Raji (cell line): Measurements from ENCODE around the gene SMIM36.

Experiments used
- POLR2A ChIP-seq: IDR thresholded peaks from 2 replicates; pipeline ENCODE4 v1.6.1; 2011; ENCODE audit warnings: low read depth, low read length, control low read depth; ENCODE audit not compliant: insufficient read depth

SMIM36 gene

DNA sequence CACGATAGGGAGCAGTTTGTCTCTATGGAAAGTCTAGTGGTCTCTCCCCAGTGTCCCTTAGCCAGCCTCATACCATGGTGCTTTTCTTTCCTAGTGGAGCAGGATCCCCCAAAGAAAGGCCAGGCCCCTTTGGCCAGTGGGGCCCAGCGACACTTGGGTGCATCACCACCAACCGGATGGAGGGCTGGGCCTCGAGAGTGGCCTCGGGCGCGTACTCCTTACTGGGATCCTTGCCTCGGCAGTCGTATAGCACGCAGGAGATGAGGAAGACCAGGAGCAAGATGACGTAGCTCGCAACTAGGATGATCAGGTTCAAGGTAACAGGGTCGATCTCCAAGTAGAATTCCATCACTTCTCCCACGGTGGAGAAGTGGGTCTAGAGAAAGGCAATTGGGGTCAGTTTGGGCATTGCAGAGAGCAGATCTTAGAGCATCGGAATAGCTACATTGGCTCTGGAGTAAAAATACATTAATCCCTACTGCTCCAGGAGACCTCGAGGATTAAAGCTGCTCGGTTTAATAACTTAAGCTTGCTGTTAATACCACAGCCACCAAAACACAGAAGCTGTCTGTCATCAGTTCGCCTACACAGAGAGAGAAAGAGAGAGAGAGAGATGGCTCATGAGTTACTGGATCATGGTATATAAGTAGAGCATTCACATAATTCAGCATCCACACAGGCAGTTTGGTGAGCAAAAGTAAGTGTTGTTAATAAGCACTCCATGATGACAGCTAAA is at the start of gene SMIM36:
Gene SMIM36 (minus strand): TSS at position 467 of the 736 bp plus-strand sequence.
- TF ChIP-seq POLR2A: no peak

DNA sequence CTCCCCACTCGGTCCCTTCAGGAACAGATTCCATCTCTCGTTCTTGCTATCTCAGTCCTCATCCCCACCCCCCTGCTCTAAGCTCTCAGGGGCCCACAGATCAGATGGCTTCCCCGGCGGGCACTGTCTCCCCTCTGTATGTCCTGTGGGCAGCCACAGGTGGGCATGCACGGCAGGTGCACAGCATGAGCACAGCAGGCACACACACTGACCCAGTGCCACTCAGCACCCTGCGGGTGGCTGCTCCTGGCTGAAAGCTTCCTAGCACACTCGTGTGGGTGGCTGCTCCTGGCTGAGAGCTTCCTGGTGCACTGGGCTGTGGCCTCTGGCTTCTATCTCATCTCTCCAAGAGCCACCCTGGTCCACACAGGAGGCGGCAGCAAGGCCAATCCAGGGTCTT is 44.5 kb upstream of the SMIM36 start:
- TF ChIP-seq POLR2A: no peak

DNA sequence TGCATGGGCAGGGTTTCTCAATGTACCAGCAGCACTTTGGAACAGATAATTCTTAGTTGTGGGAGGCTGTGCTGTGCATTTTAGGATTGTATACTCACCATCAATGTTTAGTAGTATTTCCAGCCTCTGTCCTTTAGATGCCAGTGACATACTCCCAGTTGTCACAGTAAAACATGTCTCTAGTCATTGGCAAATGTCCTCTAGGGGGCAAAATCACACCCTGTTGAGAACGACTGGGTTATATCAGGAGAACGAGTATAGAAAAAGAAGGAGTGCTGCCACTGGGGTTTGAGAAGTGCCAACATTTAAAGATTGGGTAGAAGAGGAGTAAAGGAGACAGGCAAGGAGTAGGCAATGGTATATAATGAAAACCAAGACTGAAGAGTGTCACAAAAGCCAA is 37.9 kb upstream of the SMIM36 start:
- no peak for TF ChIP-seq POLR2A

DNA sequence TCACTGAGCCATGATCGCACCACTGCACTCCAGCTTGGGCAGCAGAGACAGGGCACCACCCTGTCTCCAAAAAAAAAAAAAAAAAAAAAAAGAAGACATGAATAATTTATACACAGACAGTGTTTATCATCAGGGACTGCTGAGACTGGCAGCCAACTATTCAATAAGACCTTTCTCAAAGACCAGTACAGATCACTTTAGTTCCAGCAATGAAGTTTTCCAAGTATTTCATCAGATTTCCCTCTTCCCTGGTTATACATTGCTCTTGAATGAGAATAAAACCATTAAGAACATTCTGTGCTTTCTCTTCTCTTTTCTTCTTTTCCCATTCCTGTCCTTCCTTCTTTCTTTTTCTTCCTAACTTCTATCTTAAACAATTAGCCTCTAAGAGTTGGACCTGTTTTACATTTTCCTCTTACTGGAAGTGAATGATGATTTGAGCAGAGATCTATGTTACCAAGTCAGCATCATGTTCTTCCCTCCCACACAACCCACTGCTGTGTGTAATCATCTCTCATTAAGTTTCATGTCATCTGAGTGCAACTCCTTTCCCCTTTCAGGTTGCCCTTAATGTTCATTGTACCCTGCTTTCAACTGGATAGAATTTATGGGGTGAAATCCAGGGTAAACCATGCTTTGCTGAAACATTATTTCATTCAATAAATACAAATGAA is 35.9 kb upstream of the SMIM36 start:
- no peak for TF ChIP-seq POLR2A

DNA sequence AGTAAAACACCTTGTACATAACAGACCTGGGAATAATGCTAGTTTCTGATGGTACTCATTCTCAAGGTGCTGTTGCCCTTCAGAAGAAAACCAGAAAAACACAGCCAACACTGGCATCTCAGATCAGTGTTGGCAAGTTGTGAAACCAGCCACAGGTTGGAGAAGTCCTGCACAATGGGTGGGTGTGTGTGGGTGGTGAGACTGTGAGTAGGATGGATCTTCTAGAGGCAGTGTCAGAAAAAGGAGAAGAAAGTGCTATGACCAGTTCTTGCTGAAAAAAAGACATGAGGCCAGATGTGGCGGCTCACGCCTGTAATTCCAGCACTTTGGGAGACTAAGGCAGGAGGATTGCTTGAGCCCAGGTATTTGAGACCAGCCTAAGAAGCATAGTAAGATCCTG is 35.2 kb upstream of the SMIM36 start:
- TF ChIP-seq POLR2A: no peak

DNA sequence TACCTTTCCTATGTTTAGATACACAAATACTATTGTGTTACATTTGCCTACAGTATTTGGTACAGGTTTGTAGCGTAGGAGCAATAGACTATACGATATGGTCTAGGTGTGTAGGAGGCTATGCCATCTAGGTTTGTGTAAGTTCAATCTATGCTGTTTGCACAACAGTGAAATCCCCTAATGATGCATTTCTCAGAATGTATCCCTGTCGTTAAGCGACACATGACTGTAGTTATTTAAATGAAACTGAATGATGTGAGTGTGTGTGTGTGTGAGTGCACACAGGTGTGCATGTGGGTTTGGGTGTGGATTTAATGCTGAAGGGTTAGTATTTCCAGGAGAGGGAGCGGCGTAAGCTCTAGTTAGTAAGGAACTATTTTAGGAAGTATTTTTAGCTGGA is 34.6 kb upstream of the SMIM36 start:
- no peak for TF ChIP-seq POLR2A

DNA sequence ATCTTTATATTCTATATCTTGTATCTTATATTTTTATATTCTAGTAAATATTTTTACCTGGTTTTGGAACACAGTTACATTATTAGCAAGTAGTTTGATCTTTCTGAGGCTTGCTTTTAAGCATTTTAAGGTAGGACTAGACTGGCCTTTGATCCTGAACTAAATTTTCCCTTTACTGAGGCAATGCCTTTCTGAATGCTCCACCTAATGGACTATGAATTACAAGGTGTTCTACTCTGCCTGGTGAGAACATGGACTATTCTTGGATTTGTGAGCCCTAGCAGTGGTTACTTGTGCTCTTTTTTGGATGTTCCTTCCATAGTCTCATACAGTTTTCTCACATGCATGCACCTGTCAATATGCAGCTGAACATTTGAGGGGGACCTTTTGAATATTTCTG is 32.5 kb upstream of the SMIM36 start:
- TF ChIP-seq POLR2A: no peak

DNA sequence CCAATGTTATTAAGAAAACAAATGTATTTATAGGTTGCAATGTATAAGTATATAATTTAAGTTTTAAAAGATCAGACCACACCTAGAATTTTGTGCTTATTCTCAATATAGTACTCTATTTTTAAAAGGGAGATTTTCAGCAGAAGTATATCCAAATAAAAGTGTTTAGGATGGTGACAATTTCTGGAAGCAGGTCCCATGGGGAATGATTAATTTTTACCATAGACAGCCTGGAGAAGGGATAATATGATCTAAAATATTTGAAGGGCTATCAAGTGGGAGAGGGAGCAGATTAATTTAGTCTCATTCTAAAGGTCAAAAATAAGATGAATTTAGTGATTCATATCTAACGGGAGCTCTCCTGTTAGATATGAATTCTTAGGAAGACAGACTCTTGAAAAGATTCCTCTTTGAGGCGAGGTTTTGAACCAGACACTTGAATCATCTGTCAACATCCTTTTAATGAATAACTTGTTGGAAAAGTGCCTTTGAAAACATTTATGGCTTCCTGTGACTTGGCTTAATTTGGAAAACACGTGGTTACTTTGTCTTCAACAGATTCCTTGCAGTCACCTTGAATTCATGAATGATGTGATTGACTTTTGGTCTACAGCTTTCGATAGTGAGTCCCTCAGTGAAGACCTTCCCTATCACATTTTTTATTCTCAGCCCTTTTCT is 29.3 kb upstream of the SMIM36 start:
- no peak for TF ChIP-seq POLR2A

DNA sequence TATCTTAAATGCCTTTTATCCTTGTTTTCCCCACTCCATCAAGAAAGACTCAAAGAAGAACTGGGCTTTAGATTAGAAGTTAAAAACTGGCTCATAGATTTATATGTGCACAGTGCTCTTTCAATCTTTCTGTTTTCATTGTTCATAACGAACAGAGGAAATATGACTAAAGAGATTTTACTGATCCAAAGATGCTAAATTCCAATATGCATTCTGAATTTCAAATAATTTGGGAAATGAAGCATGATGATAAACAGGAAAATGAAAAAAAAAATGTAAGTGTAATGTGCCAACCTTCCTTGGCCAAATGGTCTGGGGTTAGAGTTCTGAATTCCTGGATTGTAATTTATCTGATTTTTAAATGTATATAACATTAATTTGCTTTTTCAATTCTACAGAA is 25.0 kb upstream of the SMIM36 start:
- no peak for TF ChIP-seq POLR2A

DNA sequence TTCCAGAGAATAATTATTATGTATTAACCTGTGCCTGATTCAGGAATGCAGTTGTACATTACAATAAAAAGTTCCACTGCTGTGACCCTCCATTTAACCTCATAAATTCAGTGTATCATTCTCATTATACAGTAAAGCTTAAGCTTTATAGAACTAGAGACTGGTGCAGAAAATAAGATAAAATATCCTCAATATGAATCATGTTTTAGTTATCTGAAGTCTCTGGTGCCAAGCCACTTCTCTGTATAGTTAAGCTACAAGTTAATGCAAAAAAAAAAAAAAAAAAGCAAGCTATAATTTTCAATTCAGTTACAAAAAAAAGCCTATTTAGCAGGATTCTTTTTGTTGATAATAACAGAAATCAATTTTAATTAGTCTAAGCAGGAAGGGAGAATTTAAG is 22.4 kb upstream of the SMIM36 start:
- TF ChIP-seq POLR2A: no peak

DNA sequence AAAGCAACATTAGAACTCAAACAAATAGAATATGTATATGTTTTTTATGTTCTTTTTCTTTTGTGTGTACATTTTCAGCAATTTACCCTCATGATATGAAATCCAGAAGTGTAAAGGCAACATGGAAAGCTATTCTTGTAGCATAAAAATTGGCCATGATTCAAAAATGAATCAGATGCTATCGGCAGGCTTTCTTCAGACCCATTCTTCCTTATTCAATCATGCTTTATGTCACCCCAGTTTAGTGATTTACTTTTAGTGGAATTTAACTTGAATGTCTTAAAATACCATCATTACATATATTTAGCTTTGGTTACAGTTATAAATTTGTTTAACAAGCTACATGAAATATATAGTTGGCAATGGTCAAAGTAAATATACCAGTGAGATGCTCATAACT is 21.4 kb upstream of the SMIM36 start:
- TF ChIP-seq POLR2A: no peak

DNA sequence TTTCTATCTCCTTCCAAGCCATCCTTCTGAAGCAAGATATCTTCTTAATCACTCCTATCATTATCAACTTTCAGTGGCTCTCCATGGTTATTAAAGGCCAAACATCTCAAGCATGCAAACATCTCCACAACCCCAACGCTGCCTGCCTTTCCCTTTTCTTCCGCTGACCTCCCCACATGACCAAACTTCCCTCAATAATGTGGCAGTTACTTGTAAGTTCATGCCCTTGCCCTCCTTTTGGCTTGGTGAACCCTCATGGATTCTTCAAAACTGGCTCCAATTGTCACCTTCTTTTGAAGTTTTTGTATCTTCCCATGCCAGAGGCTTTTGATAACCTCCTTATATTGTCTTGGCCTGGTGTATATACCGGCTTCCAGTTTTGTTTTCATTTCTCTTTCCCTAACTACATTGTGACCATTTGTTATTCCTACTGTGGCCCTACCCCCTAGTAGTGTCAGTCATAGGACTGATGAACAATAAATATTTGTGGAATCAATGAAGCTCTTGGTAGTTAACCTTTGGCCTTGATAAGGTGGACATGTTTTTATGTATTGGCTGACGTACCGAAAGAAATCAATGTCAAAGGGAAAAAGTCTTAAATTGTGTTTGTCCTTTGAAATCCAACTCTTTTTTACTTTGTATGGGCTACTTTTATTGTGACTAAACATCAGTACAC is 19.9 kb upstream of the SMIM36 start:
- no peak for TF ChIP-seq POLR2A

DNA sequence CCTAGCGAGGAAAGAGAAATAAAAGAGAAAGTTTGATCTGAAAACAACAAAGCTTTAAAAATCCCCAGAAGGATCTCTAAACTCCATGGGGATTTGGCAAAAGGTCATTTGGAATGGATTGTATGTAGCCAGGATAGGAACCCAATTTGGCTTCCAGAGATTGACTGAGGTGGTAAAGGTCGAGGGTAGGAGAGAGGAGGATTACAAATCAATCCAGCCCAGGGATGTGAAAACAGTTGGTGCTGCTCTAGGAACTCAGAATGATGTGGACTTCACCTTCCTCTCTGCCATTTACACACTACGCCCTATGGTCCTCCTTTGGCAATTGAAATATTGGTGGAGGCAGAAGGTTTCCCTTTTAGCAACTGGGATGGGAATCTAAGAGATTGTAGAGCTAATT is 18.8 kb upstream of the SMIM36 start:
- TF ChIP-seq POLR2A: no peak

DNA sequence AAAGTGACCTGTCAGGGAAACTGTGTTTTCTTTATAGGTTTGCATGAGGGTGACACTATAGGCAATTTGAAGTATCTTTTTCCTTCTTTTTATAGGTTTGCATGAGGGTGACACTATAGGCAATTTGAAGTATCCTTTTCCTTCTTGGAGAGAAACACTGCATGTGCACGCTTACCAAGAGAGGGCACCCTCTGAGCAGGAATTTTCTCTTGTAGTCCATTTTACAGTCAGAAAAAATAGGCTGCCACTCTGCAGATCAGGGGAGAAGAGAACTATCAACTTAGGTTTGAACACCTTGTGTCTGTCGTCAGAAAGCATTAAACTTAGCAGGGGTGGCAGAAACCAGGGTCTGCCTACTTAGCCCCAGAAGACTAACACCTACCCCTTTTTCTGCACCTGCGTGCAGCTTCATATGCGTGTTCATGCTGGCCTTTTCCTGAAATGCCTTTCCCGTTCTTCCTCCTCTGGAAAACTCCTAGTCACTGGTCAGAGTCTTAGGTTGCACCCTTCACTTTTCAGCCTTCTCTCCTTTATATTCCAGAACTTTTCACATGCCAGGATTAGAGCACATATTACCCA is 16.4 kb upstream of the SMIM36 start:
- TF ChIP-seq POLR2A: no peak

DNA sequence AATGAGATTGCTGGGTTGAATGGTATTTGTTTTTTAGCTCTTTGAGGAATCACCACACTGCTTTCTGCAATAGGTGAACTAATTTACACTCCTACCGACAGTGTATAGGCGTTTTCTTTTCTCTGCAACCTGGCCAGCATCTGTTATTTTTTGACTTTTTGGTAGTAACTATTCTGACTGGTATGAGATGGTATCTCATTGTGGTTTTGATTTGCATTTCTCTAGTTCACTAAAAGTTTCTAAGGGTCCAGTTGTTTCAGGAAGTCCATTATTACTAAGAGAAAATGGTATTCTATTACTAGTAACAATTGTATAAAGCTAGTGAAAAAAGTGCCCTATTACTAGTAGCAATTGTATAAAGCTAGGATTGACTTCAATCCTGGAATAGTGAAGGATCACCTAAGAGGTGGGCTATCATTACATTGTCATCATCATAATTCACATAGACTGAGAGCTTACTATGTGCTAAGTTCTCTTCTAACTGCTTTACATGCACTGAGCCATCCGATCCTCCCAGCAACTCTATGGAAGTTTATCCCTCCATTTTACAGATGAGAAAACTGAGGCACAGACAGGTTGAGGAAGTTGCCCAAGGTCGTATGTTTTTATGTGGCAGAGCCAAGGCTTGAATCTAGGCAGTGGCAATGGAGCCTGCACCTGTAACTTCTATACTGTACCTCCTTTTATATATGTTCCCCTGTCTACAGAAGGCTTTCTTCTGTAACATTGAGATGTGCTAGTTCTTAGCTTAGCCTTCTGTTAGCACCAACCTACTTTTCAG is 13.4 kb upstream of the SMIM36 start:
- TF ChIP-seq POLR2A: no peak

DNA sequence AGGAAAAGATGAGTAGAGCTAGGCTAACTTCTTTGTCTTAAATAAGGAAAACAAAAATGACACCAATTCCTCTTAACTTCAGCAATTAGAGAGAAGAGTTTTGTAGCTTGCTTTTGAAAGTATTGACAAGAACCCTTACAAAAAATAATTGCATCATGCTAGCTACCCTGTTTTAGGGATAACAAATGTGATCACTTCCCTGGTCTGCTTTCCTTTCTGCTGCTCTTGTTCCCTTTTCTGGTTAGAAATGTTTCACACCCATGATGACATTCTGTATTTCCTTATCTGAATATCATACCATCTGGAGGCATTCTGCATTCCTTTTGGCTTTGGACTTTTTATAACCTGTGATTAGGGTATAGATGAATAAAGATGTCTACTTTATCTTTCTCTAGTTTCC is 9.9 kb upstream of the SMIM36 start:
- no peak for TF ChIP-seq POLR2A
